ENCODE measurements around the gene HACD3.
"Not testable (repeated sequence)": the region's sequence is repeated elsewhere in the genome, so short reads cannot be mapped to it uniquely, and the experiment has no call there.

The HACD3 gene

DNA sequence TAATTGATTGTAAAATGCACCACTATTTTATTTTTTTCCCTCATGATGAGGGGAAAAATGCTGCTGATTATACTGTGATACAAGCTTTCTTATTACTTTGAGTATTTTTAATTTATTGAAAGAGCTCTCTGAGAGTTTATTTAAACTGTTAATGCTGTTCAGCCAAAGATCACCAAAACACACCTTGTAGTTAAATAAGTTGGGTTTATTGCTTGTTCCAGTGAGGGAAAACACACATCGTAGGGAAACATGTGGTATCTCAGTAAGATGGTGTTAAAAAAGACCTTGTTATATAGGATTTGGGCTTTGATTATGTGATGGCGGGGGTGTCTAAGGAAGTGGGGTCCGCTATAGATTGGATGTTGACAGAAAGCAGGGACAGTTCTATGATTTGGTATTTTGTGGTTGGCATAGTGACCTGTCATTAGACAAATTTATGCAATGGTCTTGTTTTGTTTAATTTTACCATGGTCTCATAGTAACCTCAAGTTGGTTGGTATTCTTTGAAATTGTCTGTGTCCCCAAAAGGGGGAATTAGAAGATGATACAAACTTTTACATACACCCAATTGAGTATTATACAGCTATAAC lies 11.1 kb downstream of the HACD3 start:
- no peaks in the 10 kb centered on the region for H3K4me1 ChIP-seq (ENCODE audit: low read length)
- H4K20me1 ChIP-seq (ENCODE audit: insufficient read depth, low read length) = no peaks in the 10 kb centered on the region; the same call in 1 of the 2 replicates
- no peak overlapping the region for H3K9ac ChIP-seq (ENCODE audit: low read length)
- no peaks in the 10 kb centered on the region for H3K36me3 ChIP-seq (replicated peaks; ENCODE audit: insufficient read depth, low read length)
- no peaks in the 10 kb centered on the region for H3K9me3 ChIP-seq (replicated peaks; ENCODE audit: insufficient read depth, low read length)
- no peaks in the 10 kb centered on the region for H3F3A ChIP-seq (ENCODE audit: insufficient read depth, low read length)
- no peak overlapping the region for H3K4me3 ChIP-seq (ENCODE audit: low read length)
- no peak overlapping the region for H3K27ac ChIP-seq (ENCODE audit: low read length)
- no peak for DNase-seq
- H3K9me2 ChIP-seq (replicated peaks; ENCODE audit: insufficient read depth, low read length) = no peaks in the 10 kb centered on the region
- no peak overlapping the region for H3K4me2 ChIP-seq (ENCODE audit: low read depth, low read length)
- H2AFZ ChIP-seq (ENCODE audit: low read length) = no peak overlapping the region
- no peak for TF ChIP-seq EZH2phosphoT487 (IDR thresholded peaks at IDR 0.05; ENCODE audit: low read length)
- TF ChIP-seq, protein P1, sequence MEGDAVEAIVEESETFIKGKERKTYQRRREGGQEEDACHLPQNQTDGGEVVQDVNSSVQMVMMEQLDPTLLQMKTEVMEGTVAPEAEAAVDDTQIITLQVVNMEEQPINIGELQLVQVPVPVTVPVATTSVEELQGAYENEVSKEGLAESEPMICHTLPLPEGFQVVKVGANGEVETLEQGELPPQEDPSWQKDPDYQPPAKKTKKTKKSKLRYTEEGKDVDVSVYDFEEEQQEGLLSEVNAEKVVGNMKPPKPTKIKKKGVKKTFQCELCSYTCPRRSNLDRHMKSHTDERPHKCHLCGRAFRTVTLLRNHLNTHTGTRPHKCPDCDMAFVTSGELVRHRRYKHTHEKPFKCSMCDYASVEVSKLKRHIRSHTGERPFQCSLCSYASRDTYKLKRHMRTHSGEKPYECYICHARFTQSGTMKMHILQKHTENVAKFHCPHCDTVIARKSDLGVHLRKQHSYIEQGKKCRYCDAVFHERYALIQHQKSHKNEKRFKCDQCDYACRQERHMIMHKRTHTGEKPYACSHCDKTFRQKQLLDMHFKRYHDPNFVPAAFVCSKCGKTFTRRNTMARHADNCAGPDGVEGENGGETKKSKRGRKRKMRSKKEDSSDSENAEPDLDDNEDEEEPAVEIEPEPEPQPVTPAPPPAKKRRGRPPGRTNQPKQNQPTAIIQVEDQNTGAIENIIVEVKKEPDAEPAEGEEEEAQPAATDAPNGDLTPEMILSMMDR (IDR thresholded peaks at IDR 0.05; ENCODE audit: low read length) = no peak
- TF ChIP-seq EZH2 (optimal IDR thresholded peaks at IDR 0.05; ENCODE audit: low read depth, low read length) = no peak
- peaks cover 91% of the 10 kb centered on the region for H3K79me2 ChIP-seq (ENCODE audit: low read length)
- no peaks in the 10 kb centered on the region for H3K27me3 ChIP-seq (replicated peaks; ENCODE audit: insufficient read depth, low read length)

DNA sequence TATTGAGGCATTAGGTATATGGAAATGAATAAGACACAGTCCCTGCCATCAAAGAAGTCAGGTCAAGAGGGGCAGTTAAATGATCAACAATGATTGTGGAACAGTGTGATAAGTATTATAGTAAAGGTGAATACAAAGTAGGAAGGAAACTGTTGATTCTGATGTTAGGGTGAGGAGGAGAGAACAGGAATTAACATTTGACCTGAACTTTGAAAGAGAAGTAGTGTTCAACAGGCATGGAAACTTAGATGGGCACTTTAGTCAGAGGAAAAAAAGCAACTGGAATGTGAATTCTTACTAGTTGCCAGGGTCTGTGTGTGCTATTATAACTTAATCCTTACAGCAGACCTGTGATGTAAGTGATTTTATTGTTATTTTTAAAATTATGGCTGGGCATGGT lies 17.6 kb downstream of the HACD3 start:
- Histone ChIP-seq H3K27me3 (replicated peaks; ENCODE audit: insufficient read depth, low read length) (no peaks in the 10 kb centered on the region), H2AFZ (ENCODE audit: low read length) (no peak overlapping the region), H3K79me2 (ENCODE audit: low read length) (peaks cover 77% of the 10 kb centered on the region), H3K9me3 (replicated peaks; ENCODE audit: insufficient read depth, low read length) (no peaks in the 10 kb centered on the region), H3K27ac (ENCODE audit: low read length) (no peak overlapping the region), H4K20me1 (ENCODE audit: insufficient read depth, low read length) (peaks cover 3% of the 10 kb centered on the region; the same call in 1 of the 2 replicates), H3K4me2 (ENCODE audit: low read depth, low read length) (no peak overlapping the region), H3K4me3 (ENCODE audit: low read length) (no peak overlapping the region), H3F3A (ENCODE audit: insufficient read depth, low read length) (no peaks in the 10 kb centered on the region), H3K9ac (ENCODE audit: low read length) (no peak overlapping the region), H3K9me2 (replicated peaks; ENCODE audit: insufficient read depth, low read length) (no peaks in the 10 kb centered on the region), H3K4me1 (ENCODE audit: low read length) (no peaks in the 10 kb centered on the region), H3K36me3 (replicated peaks; ENCODE audit: insufficient read depth, low read length) (no peaks in the 10 kb centered on the region)
- TF ChIP-seq EZH2 (optimal IDR thresholded peaks at IDR 0.05; ENCODE audit: low read depth, low read length) = no peak
- no peak for TF ChIP-seq EZH2phosphoT487 (IDR thresholded peaks at IDR 0.05; ENCODE audit: low read length)
- TF ChIP-seq, protein P1 (IDR thresholded peaks at IDR 0.05; ENCODE audit: low read length) = no peak
- DNase-seq = no peak

DNA sequence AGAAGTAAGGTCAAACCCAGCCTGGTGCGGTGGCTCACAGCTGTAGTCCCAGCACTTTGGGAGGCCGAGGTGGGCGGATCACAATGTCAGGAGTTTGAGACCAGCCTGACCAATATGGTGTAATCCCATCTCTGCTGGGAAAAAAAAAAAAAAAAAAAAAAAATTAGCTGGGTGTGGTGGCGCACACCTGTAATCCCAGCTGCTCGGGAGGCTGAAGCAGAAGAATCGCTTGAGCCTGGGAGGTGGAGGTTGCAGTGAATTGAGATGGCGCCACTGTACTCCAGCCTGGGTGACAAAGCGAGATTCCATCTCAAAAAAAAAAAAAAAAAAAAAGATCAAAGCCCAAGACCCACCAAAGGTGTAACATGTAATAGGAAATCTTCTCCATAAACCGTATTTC lies 19.0 kb downstream of the HACD3 start:
- not testable (repeated sequence) for H3K9ac ChIP-seq (ENCODE audit: low read length); H3K27ac ChIP-seq (ENCODE audit: low read length); H3K4me2 ChIP-seq (ENCODE audit: low read depth, low read length); H3K4me3 ChIP-seq (ENCODE audit: low read length); H3K36me3 ChIP-seq (replicated peaks; ENCODE audit: insufficient read depth, low read length); H3K27me3 ChIP-seq (replicated peaks; ENCODE audit: insufficient read depth, low read length); H3K9me2 ChIP-seq (replicated peaks; ENCODE audit: insufficient read depth, low read length); H4K20me1 ChIP-seq (ENCODE audit: insufficient read depth, low read length); H3K9me3 ChIP-seq (replicated peaks; ENCODE audit: insufficient read depth, low read length); H2AFZ ChIP-seq (ENCODE audit: low read length); DNase-seq; H3F3A ChIP-seq (ENCODE audit: insufficient read depth, low read length); H3K4me1 ChIP-seq (ENCODE audit: low read length)
- peaks cover 64% of the 10 kb centered on the region for H3K79me2 ChIP-seq (ENCODE audit: low read length)

- H3K27ac ChIP-seq (ENCODE audit: low read length) = no peak overlapping the region
- H3K27me3 ChIP-seq (replicated peaks; ENCODE audit: insufficient read depth, low read length) = no peaks in the 10 kb centered on the region
- H2AFZ ChIP-seq (ENCODE audit: low read length) = no peak overlapping the region
- H3K4me2 ChIP-seq (ENCODE audit: low read depth, low read length) = no peak overlapping the region
- peaks cover 3% of the 10 kb centered on the region; the same call in 1 of the 2 replicates for H4K20me1 ChIP-seq (ENCODE audit: insufficient read depth, low read length)
- peaks cover 52% of the 10 kb centered on the region for H3K79me2 ChIP-seq (ENCODE audit: low read length)
- no peak overlapping the region for H3K4me3 ChIP-seq (ENCODE audit: low read length)
- TF ChIP-seq EZH2 (optimal IDR thresholded peaks at IDR 0.05; ENCODE audit: low read depth, low read length) (no peak), EZH2phosphoT487 (IDR thresholded peaks at IDR 0.05; ENCODE audit: low read length) (no peak)
- TF ChIP-seq, protein P1 (IDR thresholded peaks at IDR 0.05; ENCODE audit: low read length) = no peak
- DNase-seq = no peak
- H3K9ac ChIP-seq (ENCODE audit: low read length) = no peak overlapping the region
- H3K36me3 ChIP-seq (replicated peaks; ENCODE audit: insufficient read depth, low read length) = 0 out of 2 replicates have a peak, but pooled peaks cover 1% of the 10 kb centered on the region
- H3K4me1 ChIP-seq (ENCODE audit: low read length) = no peaks in the 10 kb centered on the region
- no peaks in the 10 kb centered on the region for H3F3A ChIP-seq (ENCODE audit: insufficient read depth, low read length)
- H3K9me2 ChIP-seq (replicated peaks; ENCODE audit: insufficient read depth, low read length) = no peaks in the 10 kb centered on the region
- H3K9me3 ChIP-seq (replicated peaks; ENCODE audit: insufficient read depth, low read length) = no peaks in the 10 kb centered on the region
These were observed 20.4 kb downstream of the HACD3 start for GRCh38 chr15:65550681-65551098.
